A549 (cell line): ENCODE data around the gene SGIP1. TPM values are rescaled to one million over a fixed set of nuclear protein-coding genes. Genes with fewer than 3 reads are reported as not detected.

Experiments
- ATAC-seq, 2 experiments: fragments of 200-7000 bp in 1 of 2; fragments of >200 bp in 1 of 2; cut with Nextera tagmentation in 1 of 2; cut with Tn5 transposase in 1 of 2; 3 replicates each; pipeline versions ENCODE4 v1.8.0 to v1.9.1; 2018 to 2020; ENCODE audit warnings: mild to moderate bottlenecking in 1 of 2, moderate library complexity in 1 of 2
- CTCF ChIA-PET: fragments of 300-600 bp; sonication (Branson Sonifier 250); formaldehyde crosslinking; extraction: SDS; loops from one replicate; lab custom pipeline; 2021; ENCODE audit warnings: antibody characterized with exemption, inconsistent platforms; lab: Yijun Ruan, JAX
- POLR2A ChIA-PET: fragments of 350-600 bp; formaldehyde crosslinking; extraction: SDS; loops from one replicate; lab custom pipeline; 2021; ENCODE audit warnings: antibody characterized with exemption, inconsistent platforms; lab: Yijun Ruan, JAX
- DNase-seq, 2 experiments: peaks; one replicate each; pipeline versions ENCODE4 v3.0.0 to v3.0.0-alpha.2; 2011 to 2016; ENCODE audit warnings: low read depth in 1 of 2, low spot score in 1 of 2
- FAIRE-seq: peaks from 2 replicates; lab custom pipeline; 2011; peaks lifted over from hg19 to GRCh38; lab: Jason Lieb, UNC
- H3K27ac ChIP-seq, 2 experiments: fragments of >200 bp; sonication (Bioruptor Twin); formaldehyde crosslinking; 3 replicates each; pipeline ENCODE4 v1.5.1; 2016 to 2017
- H3K4me1 ChIP-seq: fragments of >200 bp; sonication (Bioruptor Twin); formaldehyde crosslinking; 3 replicates; pipeline ENCODE4 v1.6.1; 2016
- H3K4me2 ChIP-seq: fragments of >200 bp; sonication (Bioruptor Twin); formaldehyde crosslinking; 3 replicates; pipeline ENCODE4 v1.6.1; 2016
- H3K4me3 ChIP-seq: fragments of >200 bp; sonication (Bioruptor Twin); formaldehyde crosslinking; 3 replicates; pipeline ENCODE4 v1.5.1; 2016
- H3K9me3 ChIP-seq: fragments of >200 bp; sonication (Bioruptor Twin); formaldehyde crosslinking; 3 replicates; pipeline ENCODE4 v1.6.1; 2016
- BHLHE40 ChIP-seq: IDR thresholded peaks from 2 replicates; pipeline ENCODE4 v1.6.1; 2012; ENCODE audit warnings: low read depth, low read length, inconsistent platforms
- CBX2 ChIP-seq: fragments of 200-600 bp; sonication (generic); IDR thresholded peaks from 2 replicates; pipeline ENCODE4 v1.6.1; 2016; ENCODE audit warnings: low read depth, mild to moderate bottlenecking, borderline replicate concordance
- CBX8 ChIP-seq: fragments of 200-600 bp; sonication (generic); IDR thresholded peaks from 2 replicates; pipeline ENCODE4 v1.6.1; 2016
- CHD4 ChIP-seq: fragments of 200-600 bp; sonication (generic); IDR thresholded peaks from 2 replicates; pipeline ENCODE4 v1.6.1; 2016; ENCODE audit warnings: antibody characterized with exemption, mild to moderate bottlenecking, borderline replicate concordance
- EHMT2 ChIP-seq: fragments of 200-600 bp; sonication (generic); IDR thresholded peaks from 2 replicates; pipeline ENCODE4 v1.6.1; 2016; ENCODE audit warnings: antibody characterized with exemption, low read depth, mild to moderate bottlenecking, moderate library complexity
- ELK1 ChIP-seq: fragments of 150-350 bp; IDR thresholded peaks from 2 replicates; pipeline ENCODE4 v1.6.1; 2014; ENCODE audit warnings: low read depth, mild to moderate bottlenecking, low read length
- ESRRA ChIP-seq: fragments of 150-350 bp; IDR thresholded peaks from 2 replicates; pipeline ENCODE4 v1.6.1; 2014; ENCODE audit warnings: mild to moderate bottlenecking, low read length, borderline replicate concordance
- FOSB ChIP-seq: fragments of 250-450 bp; sonication (Bioruptor Pico); IDR thresholded peaks from 2 replicates; pipeline ENCODE4 v1.5.0; 2020; ENCODE audit warnings: mild to moderate bottlenecking, moderate library complexity
- FOSL2 ChIP-seq, 2 experiments: fragments of 450-650 bp in 1 of 2; fragments of >200 bp in 1 of 2; sonication (Bioruptor Twin) in 1 of 2; formaldehyde crosslinking; IDR thresholded peaks; 2 replicates each; pipeline versions ENCODE4 v1.5.0 to v1.6.1; 2016 to 2020; ENCODE audit warnings: mild to moderate bottlenecking in 1 of 2, moderate library complexity in 1 of 2
- HOXB13 ChIP-seq: fragments of 250-450 bp; sonication (Bioruptor Pico); IDR thresholded peaks from 2 replicates; pipeline ENCODE4 v1.5.0; 2020; ENCODE audit warnings: low read depth, mild to moderate bottlenecking, moderate library complexity
- JUN ChIP-seq, 2 experiments: fragments of >200 bp; sonication (Bioruptor Twin); formaldehyde crosslinking; IDR thresholded peaks; 2 replicates in 1 of 2; 3 replicates in 1 of 2; pipeline ENCODE4 v1.6.1; 2016 to 2017
- JUNB ChIP-seq: fragments of >200 bp; sonication (Bioruptor Twin); formaldehyde crosslinking; IDR thresholded peaks from 2 replicates; pipeline ENCODE4 v1.6.1; 2016
- KDM1A ChIP-seq: fragments of 200-600 bp; sonication (generic); IDR thresholded peaks from 2 replicates; pipeline ENCODE4 v1.6.1; 2016; ENCODE audit warnings: low read depth, mild to moderate bottlenecking
- MAZ ChIP-seq: fragments of 150-350 bp; IDR thresholded peaks from 2 replicates; pipeline ENCODE4 v1.6.1; 2014; ENCODE audit warnings: antibody characterized with exemption, low read depth, low read length, borderline replicate concordance
- NPAS2 ChIP-seq: fragments of 250-450 bp; sonication (Bioruptor Pico); IDR thresholded peaks from 2 replicates; pipeline ENCODE4 v1.8.0; 2022; ENCODE audit warnings: mild to moderate bottlenecking, moderate library complexity, borderline replicate concordance
- PHF8 ChIP-seq: fragments of 200-600 bp; sonication (generic); IDR thresholded peaks from 2 replicates; pipeline ENCODE4 v1.6.1; 2016; ENCODE audit warnings: low read depth, mild to moderate bottlenecking, antibody characterized with exemption, moderate library complexity, borderline replicate concordance
- POLR2AphosphoS2 ChIP-seq: conservative IDR thresholded peaks from 2 replicates; pipeline ENCODE4 v1.6.1; 2012; ENCODE audit warnings: low read length, improper control_type of control experiment, inconsistent platforms
- SREBF2 ChIP-seq: fragments of 450-650 bp; IDR thresholded peaks from 2 replicates; pipeline ENCODE4 v1.6.1; 2014; ENCODE audit warnings: mild to moderate bottlenecking, moderate library complexity
- TFCP2L1 ChIP-seq: fragments of 250-450 bp; sonication (Bioruptor Pico); IDR thresholded peaks from 2 replicates; pipeline ENCODE4 v1.5.0; 2021; ENCODE audit warnings: mild to moderate bottlenecking
- ZC3H11A ChIP-seq: fragments of 450-650 bp; IDR thresholded peaks from 2 replicates; pipeline ENCODE4 v1.6.1; 2014; ENCODE audit warnings: antibody characterized with exemption, mild to moderate bottlenecking
- ZFP36 ChIP-seq: fragments of 450-650 bp; IDR thresholded peaks from 2 replicates; pipeline ENCODE4 v1.6.1; 2014; ENCODE audit warnings: borderline replicate concordance; ENCODE audit not compliant: partially characterized antibody
- ZNF302 ChIP-seq: fragments of 250-450 bp; sonication (Bioruptor Pico); IDR thresholded peaks from 2 replicates; pipeline ENCODE4 v1.9.0; 2021; ENCODE audit warnings: inconsistent platforms, mild to moderate bottlenecking, moderate library complexity
- ZSCAN20 ChIP-seq: fragments of 250-450 bp; sonication (Bioruptor Pico); IDR thresholded peaks from 2 replicates; pipeline ENCODE4 v1.8.0; 2022; ENCODE audit warnings: mild to moderate bottlenecking, moderate library complexity
- WGBS: methylation state at CpG from one replicate; pipeline ENCODE4 v1.1.6; 2017; ENCODE audit errors: missing lambda C conversion rate; 5-methylcytosine and 5-hydroxymethylcytosine counted together
- polyA plus RNA-seq, 4 experiments: library from polyadenylated mRNA; depleted of rRNA in 3 of 4; stranded (reverse); fragments of >200 nt; fragmentation: RNase III in 1 of 4; extraction: RNeasy Plus Mini Kit Qiagen cat#74134 plus additional on column Dnase treatment in 1 of 4; gene quantifications; 2 replicates in 3 of 4; 3 replicates in 1 of 4; pipeline ENCODE4 v1.2.3, GENCODE V29; 2011 to 2017
- TF ChIP-seq, protein P1 (sequence below): IDR thresholded peaks from 2 replicates; pipeline ENCODE4 v1.6.1; 2012
- TF ChIP-seq, protein P2 (sequence below): fragments of 200-600 bp; sonication (generic); IDR thresholded peaks from 2 replicates; pipeline ENCODE4 v1.6.1; 2016; ENCODE audit warnings: antibody characterized with exemption, mild to moderate bottlenecking, moderate library complexity
- TF ChIP-seq, protein P3 (sequence below): fragments of >200 bp; sonication (Bioruptor Twin); formaldehyde crosslinking; IDR thresholded peaks from 3 replicates; pipeline ENCODE4 v1.6.1; 2016

The SGIP1 gene
- polyA plus RNA-seq, 2 of the 4 experiments (the other 2 are of a cell fraction) = not detected

GRCh38 chr1:66489972-66490601 is 43.9 kb upstream of the SGIP1 start:
- no peak for DNase-seq
- no peak overlapping the region for H3K27ac ChIP-seq
- WGBS = 95% methylated on average over 2 of the region's 2 CpGs
- no peak overlapping the region for H3K4me2 ChIP-seq
- POLR2A ChIA-PET = no interaction called here
- ATAC-seq = no peak
- no peaks in the 10 kb centered on the region for H3K9me3 ChIP-seq
- no peak for TF ChIP-seq ZFP36
- TF ChIP-seq ESRRA = no peak
- TF ChIP-seq JUN (IDR thresholded peaks at IDR 0.05) = no peak
- no peak for TF ChIP-seq KDM1A
- TF ChIP-seq CHD4 = no peak
- TF ChIP-seq CBX2 = no peak
- TF ChIP-seq ELK1 = no peak
- no peak for TF ChIP-seq ZSCAN20 (CRISPR knock-in tag)
- TF ChIP-seq ZNF302 (CRISPR knock-in tag) = no peak
- TF ChIP-seq, all 56 proteins: peak for 0
- CTCF ChIA-PET = interaction anchor here (1.7 kb wide), 1 partner anchor 14 kb away, joined by 7 read pairs; no protein-coding TSS in a partner anchor
- H3K4me1 ChIP-seq = no peaks in the 10 kb centered on the region
- no peak for FAIRE-seq
- H3K4me3 ChIP-seq = no peak overlapping the region

DNA sequence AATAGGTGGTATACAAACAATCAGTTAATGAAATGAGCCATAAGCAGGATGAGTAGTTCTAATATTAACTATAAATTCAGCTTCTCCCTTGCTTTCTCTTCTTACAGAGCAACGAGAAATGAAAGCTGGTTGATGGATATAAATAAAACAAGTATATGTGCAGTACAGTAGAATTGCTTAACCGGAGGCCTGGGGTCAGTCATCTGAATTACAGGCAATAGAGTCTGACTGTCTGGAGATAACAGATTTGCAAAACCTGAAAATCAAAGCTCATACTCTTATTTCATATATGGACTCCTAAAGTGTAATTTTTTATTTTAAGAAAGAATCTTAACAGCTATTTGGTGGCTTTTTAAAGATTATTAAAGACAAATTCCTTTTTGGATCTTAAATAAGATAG is 43.1 kb upstream of the SGIP1 start:
- DNase-seq (no peak), FAIRE-seq (no peak), ATAC-seq (no peak)
- no peak overlapping the region for H3K4me3 ChIP-seq
- ChIA-PET POLR2A (no interaction called here), CTCF (interaction anchor here (1.7 kb wide), 1 partner anchor 13 kb away, joined by 7 read pairs; no protein-coding TSS in a partner anchor)
- H3K4me1 ChIP-seq = no peaks in the 10 kb centered on the region
- no peak overlapping the region for H3K27ac ChIP-seq
- no peaks in the 10 kb centered on the region for H3K9me3 ChIP-seq
- no peak overlapping the region for H3K4me2 ChIP-seq
- TF ChIP-seq, protein P1, sequence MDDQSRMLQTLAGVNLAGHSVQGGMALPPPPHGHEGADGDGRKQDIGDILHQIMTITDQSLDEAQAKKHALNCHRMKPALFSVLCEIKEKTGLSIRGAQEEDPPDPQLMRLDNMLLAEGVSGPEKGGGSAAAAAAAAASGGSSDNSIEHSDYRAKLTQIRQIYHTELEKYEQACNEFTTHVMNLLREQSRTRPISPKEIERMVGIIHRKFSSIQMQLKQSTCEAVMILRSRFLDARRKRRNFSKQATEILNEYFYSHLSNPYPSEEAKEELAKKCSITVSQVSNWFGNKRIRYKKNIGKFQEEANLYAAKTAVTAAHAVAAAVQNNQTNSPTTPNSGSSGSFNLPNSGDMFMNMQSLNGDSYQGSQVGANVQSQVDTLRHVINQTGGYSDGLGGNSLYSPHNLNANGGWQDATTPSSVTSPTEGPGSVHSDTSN = no peak
- TF ChIP-seq ZC3H11A = no peak
- no peak for TF ChIP-seq ZSCAN20 (CRISPR knock-in tag)
- no peak for TF ChIP-seq BHLHE40
- TF ChIP-seq, protein P2, sequence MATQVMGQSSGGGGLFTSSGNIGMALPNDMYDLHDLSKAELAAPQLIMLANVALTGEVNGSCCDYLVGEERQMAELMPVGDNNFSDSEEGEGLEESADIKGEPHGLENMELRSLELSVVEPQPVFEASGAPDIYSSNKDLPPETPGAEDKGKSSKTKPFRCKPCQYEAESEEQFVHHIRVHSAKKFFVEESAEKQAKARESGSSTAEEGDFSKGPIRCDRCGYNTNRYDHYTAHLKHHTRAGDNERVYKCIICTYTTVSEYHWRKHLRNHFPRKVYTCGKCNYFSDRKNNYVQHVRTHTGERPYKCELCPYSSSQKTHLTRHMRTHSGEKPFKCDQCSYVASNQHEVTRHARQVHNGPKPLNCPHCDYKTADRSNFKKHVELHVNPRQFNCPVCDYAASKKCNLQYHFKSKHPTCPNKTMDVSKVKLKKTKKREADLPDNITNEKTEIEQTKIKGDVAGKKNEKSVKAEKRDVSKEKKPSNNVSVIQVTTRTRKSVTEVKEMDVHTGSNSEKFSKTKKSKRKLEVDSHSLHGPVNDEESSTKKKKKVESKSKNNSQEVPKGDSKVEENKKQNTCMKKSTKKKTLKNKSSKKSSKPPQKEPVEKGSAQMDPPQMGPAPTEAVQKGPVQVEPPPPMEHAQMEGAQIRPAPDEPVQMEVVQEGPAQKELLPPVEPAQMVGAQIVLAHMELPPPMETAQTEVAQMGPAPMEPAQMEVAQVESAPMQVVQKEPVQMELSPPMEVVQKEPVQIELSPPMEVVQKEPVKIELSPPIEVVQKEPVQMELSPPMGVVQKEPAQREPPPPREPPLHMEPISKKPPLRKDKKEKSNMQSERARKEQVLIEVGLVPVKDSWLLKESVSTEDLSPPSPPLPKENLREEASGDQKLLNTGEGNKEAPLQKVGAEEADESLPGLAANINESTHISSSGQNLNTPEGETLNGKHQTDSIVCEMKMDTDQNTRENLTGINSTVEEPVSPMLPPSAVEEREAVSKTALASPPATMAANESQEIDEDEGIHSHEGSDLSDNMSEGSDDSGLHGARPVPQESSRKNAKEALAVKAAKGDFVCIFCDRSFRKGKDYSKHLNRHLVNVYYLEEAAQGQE = no peak
- TF ChIP-seq PHF8 = no peak
- no peak for TF ChIP-seq NPAS2 (CRISPR knock-in tag)
- TF ChIP-seq CBX8 = no peak
- TF ChIP-seq MAZ = no peak
- TF ChIP-seq HOXB13 (CRISPR knock-in tag) = no peak
- no peak for TF ChIP-seq JUN (IDR thresholded peaks at IDR 0.05)
- no peak for TF ChIP-seq POLR2AphosphoS2
- TF ChIP-seq TFCP2L1 (CRISPR knock-in tag) = no peak
- no peak for TF ChIP-seq JUNB
- no peak for TF ChIP-seq KDM1A
- no peak for TF ChIP-seq FOSL2 (IDR thresholded peaks at IDR 0.05)
- no peak for TF ChIP-seq FOSL2 (CRISPR knock-in tag; IDR thresholded peaks at IDR 0.05)
- no peak for TF ChIP-seq SREBF2
- TF ChIP-seq EHMT2 = no peak
- TF ChIP-seq, protein P3, sequence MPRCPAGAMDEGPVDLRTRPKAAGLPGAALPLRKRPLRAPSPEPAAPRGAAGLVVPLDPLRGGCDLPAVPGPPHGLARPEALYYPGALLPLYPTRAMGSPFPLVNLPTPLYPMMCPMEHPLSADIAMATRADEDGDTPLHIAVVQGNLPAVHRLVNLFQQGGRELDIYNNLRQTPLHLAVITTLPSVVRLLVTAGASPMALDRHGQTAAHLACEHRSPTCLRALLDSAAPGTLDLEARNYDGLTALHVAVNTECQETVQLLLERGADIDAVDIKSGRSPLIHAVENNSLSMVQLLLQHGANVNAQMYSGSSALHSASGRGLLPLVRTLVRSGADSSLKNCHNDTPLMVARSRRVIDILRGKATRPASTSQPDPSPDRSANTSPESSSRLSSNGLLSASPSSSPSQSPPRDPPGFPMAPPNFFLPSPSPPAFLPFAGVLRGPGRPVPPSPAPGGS = no peak
- no peak for TF ChIP-seq FOSB (CRISPR knock-in tag)
- 61% methylated on average over 2 of the region's 2 CpGs for WGBS
